Thyroid gland (tissue), 4 donors: ENCODE results near the gene NDUFA13. TPM values are rescaled to one million over a fixed set of nuclear protein-coding genes. Genes with fewer than 3 reads are reported as not detected.
"Not testable (repeated sequence)": the region's sequence is repeated elsewhere in the genome, so short reads cannot be mapped to it uniquely, and the experiment has no call there.

Experiments used
- DNase-seq, 2 donors: peaks; one replicate each; pipeline ENCODE4 v3.0.0-alpha.2; 2019
- H3K27ac ChIP-seq, 3 donors: fragments of 200-600 bp; sonication (generic); 1 replicate in 2 of 3; 2 replicates in 1 of 3; pipeline ENCODE4 v1.5.1; 2016 to 2019; ENCODE audit warnings: mild to moderate bottlenecking in 1 of 3, moderate library complexity in 1 of 3
- H3K27me3 ChIP-seq: fragments of 200-600 bp; sonication (generic); one replicate; pipeline ENCODE4 v1.5.1; 2019
- H3K36me3 ChIP-seq, 2 donors: fragments of 200-600 bp; sonication (generic); one replicate each; pipeline ENCODE4 v1.5.1; 2016 to 2019
- H3K4me1 ChIP-seq, 2 donors: fragments of 200-600 bp; sonication (generic); one replicate each; pipeline ENCODE4 v1.5.1; 2017 to 2019
- H3K4me3 ChIP-seq, 3 donors: fragments of 200-600 bp; sonication (generic); replicated peaks in 1 of 3; 1 replicate in 2 of 3; 2 replicates in 1 of 3; pipeline ENCODE4 v1.5.1; 2016; ENCODE audit warnings: mild to moderate bottlenecking in 1 of 3
- H3K9me3 ChIP-seq: fragments of 200-600 bp; sonication (generic); one replicate; pipeline ENCODE4 v1.5.1; 2017
- POLR2A ChIP-seq, 2 donors: fragments of 450-650 bp; IDR thresholded peaks; one replicate each; pipeline ENCODE4 v1.6.1; 2017; ENCODE audit warnings: antibody characterized with exemption in 2 of 2, mild to moderate bottlenecking in 2 of 2, moderate library complexity in 1 of 2
- WGBS, 2 donors: methylation state at CpG; one replicate each; pipeline ENCODE4 v1.1.5; 2017; 5-methylcytosine and 5-hydroxymethylcytosine counted together
- intact Hi-C: fragments of 100-400 bp; cut with DNase I; formaldehyde crosslinking; loops from one replicate; pipeline ENCODE4 v1.15.1; 2023
- total RNA-seq, 4 donors: library from RNA; depleted of rRNA; stranded (reverse); fragments of >200 nt; gene quantifications; one replicate each; pipeline ENCODE4 v1.2.3, GENCODE V29; 2016
- TF ChIP-seq, protein P1 (sequence below), 6 experiments: fragments of 200-600 bp in 3 of 6; fragments of 450-650 bp in 3 of 6; sonication (generic) in 3 of 6; IDR thresholded peaks; one replicate each; pipeline ENCODE4 v1.5.1; 2016 to 2019; ENCODE audit warnings: antibody characterized with exemption in 6 of 6, mild to moderate bottlenecking in 2 of 6, inconsistent platforms in 1 of 6, moderate library complexity in 1 of 6

The NDUFA13 gene
- 100 to 1,000 TPM in 1 of 4 donors, 10 to 100 TPM in 3; 32.8 to 265 (median 63.6) TPM for total RNA-seq

DNA sequence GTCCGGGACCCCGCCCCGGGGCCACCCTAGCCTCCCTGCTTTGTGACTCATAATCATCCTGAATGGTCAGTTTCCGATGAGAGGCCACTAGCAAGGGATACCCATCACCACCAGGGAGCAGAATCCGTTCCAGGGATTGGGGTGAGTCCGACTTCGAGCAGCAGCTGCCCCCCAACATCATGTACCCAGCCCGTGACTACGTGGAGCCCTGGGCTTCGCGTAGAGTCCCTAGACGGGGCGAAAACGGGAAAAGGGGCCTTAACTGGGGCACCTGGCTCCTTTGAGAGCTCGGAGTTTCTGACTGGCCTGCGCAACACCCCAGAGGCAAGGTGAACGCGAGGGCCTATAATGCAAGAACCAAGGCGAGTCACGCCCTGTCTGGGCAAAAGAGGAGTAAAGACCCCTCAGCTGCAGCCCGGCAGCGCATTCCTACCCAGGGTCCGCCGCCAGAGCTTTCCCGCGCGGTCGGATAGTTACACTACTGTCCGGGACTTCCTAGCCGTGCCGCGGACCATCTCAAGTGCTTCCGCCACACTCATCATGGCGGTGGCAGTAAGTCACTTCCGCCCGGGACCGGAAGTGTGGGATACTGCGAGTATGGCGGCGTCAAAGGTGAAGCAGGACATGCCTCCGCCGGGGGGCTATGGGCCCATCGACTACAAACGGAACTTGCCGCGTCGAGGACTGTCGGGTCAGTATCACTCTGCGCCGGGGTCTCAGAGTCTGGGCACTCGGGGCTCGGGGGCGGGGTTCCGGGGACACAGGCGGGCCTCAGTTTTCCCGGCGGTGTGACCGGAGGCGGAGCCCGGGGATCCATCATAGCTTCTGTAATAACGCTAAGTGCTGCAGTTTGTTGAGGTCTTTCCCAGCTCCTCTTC is at the start of gene NDUFA13:
Gene NDUFA13, plus strand, starts transcription at position 584 of the 878 bp plus-strand sequence. Its CDS starts 14 bp downstream, at position 598.
- WGBS, 2 donors, result 8 to 9% methylated on average over 25 to 44 of the region's 61 CpGs
- no peaks in the 10 kb centered on the region for H3K36me3 ChIP-seq
- intact Hi-C loops, result no loop called here
- peak within 1 kb of the TSS; percentile 39 to 65 (median 46) for H3K4me3 ChIP-seq
- H3K27ac ChIP-seq, result peak within 1 kb of the TSS; percentile 44 to 79 (median 68)
- H3K27me3 ChIP-seq, result no peaks in the 10 kb centered on the region
- peak in 1 of 2 donors; percentile 81 for TF ChIP-seq POLR2A (IDR thresholded peaks at IDR 0.05)
- TF ChIP-seq, protein P1, sequence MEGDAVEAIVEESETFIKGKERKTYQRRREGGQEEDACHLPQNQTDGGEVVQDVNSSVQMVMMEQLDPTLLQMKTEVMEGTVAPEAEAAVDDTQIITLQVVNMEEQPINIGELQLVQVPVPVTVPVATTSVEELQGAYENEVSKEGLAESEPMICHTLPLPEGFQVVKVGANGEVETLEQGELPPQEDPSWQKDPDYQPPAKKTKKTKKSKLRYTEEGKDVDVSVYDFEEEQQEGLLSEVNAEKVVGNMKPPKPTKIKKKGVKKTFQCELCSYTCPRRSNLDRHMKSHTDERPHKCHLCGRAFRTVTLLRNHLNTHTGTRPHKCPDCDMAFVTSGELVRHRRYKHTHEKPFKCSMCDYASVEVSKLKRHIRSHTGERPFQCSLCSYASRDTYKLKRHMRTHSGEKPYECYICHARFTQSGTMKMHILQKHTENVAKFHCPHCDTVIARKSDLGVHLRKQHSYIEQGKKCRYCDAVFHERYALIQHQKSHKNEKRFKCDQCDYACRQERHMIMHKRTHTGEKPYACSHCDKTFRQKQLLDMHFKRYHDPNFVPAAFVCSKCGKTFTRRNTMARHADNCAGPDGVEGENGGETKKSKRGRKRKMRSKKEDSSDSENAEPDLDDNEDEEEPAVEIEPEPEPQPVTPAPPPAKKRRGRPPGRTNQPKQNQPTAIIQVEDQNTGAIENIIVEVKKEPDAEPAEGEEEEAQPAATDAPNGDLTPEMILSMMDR (IDR thresholded peaks at IDR 0.05), result peak in 1 of 6 experiments; percentile 20
- peak; percentile 90 to 92 for DNase-seq
- peaks cover 15 to 25% of the 10 kb centered on the region in 2 donors for H3K4me1 ChIP-seq
- no peaks in the 10 kb centered on the region for H3K9me3 ChIP-seq

DNA sequence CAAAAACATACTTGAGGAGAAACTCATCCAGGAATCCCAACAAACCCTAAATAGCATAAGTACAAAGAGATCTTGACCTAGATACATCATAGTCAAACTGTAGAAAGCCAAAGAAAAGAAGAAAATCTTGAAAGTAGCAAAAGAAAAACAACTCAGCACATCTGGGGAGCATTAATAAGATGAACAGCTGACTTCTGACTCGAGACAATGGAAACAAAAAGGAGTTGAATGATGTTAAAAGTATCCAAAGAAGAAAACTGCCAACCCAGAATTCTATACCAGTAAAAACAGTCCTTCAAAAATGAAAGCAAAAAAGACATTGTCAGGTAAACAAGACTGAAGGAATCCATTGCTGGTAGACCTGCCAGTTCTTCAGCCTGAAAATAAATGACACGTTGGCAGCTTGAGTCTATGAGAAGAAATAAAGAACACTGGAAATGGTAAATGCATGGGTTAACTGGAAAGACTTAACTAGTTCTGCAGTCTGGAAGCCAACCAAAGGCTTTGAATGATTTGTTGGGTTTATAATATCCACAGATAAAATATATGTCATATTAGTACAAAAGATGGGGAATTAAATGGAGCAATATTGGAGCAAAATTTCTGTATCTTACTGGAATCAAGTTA is 47.5 kb upstream of the NDUFA13 start:
- H3K27ac ChIP-seq, result no peak overlapping the region
- H3K4me3 ChIP-seq, result no peak overlapping the region
- peaks cover 34 to 36% of the 10 kb centered on the region in 2 donors for H3K4me1 ChIP-seq
- no peak for DNase-seq
- H3K27me3 ChIP-seq, result no peaks in the 10 kb centered on the region
- intact Hi-C loops, result no loop called here
- 90 to 95% methylated on average over 2 of the region's 2 CpGs for WGBS, 2 donors
- H3K36me3 ChIP-seq, result no peaks in the 10 kb centered on the region
- TF ChIP-seq, protein P1 (IDR thresholded peaks at IDR 0.05), result no peak
- no peak for TF ChIP-seq POLR2A (IDR thresholded peaks at IDR 0.05)
- H3K9me3 ChIP-seq, result no peaks in the 10 kb centered on the region

DNA sequence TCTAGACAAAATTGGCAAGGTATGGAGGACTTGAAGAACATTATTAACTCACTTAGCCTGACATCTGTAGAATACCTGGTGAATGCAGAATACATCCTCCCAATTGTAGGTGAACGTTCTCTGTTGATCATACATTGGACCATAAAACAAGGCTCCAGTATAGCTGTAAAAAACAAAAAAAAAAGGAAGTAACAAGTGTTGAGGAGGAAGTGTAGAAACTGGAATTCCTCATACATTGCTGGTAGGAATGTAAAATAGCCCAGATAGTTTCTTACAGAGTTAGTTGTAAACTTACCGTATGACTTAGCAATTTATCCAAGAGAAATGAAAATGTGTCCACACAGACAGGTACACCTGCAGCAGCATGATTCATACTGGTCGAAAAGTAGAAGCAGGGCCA is 45.4 kb upstream of the NDUFA13 start:
- intact Hi-C loops, result no loop called here
- peaks cover 13 to 16% of the 10 kb centered on the region in 2 donors for H3K4me1 ChIP-seq
- no peaks in the 10 kb centered on the region for H3K27me3 ChIP-seq
- H3K36me3 ChIP-seq, result no peaks in the 10 kb centered on the region
- TF ChIP-seq, protein P1 (IDR thresholded peaks at IDR 0.05), result no peak
- no peak for TF ChIP-seq POLR2A (IDR thresholded peaks at IDR 0.05)
- 87 to 92% methylated on average over 3 of the region's 3 CpGs for WGBS, 2 donors
- H3K27ac ChIP-seq, result no peak overlapping the region
- no peak for DNase-seq
- no peak overlapping the region for H3K4me3 ChIP-seq
- H3K9me3 ChIP-seq, result no peaks in the 10 kb centered on the region

DNA sequence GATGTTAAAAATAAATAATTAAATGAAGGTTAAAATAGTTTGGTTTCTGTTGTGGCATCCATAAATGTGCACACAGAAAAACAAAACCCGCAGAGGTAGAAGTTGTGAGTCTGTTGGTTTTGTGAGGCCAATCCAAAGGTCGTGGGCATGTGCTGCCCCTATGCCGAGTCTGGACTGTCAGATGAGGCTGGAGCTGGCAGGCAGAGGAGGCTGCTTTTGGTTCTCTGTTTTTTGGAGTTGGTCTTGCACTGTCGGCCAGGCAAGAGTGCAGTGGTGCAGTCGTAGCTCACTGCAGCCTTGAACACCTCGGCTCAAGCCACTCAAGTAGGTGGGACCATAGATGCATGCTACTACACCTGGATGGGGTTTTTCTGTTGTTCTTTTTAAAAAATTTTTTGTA is 44.3 kb upstream of the NDUFA13 start:
- Histone ChIP-seq H3K27ac (no peak overlapping the region), H3K36me3 (no peaks in the 10 kb centered on the region), H3K4me1 (peaks cover 6 to 7% of the 10 kb centered on the region in 2 donors), H3K4me3 (no peak overlapping the region), H3K9me3 (no peaks in the 10 kb centered on the region), H3K27me3 (no peaks in the 10 kb centered on the region)
- intact Hi-C loops, result no loop called here
- TF ChIP-seq POLR2A (IDR thresholded peaks at IDR 0.05), result no peak
- TF ChIP-seq, protein P1 (IDR thresholded peaks at IDR 0.05), result no peak
- no peak for DNase-seq
- WGBS, 2 donors, result 67 to 79% methylated on average over 6 of the region's 6 CpGs

DNA sequence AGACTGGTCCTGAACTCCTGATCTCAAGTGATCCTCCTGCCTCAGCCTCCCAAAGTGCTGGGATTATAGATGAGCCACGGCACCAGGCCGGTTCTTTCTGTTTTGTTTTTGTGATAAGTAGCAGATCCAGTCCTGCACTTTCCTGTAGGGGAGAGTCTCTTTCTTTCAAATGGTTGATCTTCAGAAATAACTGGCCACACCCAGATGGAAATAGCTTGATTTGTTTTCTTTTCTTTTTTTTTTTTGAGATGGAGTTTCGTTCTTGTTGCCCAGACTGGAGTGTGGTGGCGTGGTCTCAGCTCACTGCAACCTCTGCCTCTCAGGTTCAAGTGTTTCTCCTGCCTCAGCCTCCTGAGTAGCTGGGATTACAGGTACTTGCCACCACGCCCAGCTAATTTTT is 43.9 kb upstream of the NDUFA13 start:
- H3K36me3 ChIP-seq, H3K27ac ChIP-seq, H3K4me1 ChIP-seq, intact Hi-C loops, DNase-seq, H3K9me3 ChIP-seq, H3K4me3 ChIP-seq, H3K27me3 ChIP-seq: not testable (repeated sequence)
- WGBS, 2 donors, result 54% methylated on average over 5 of the region's 5 CpGs
